C4-2B (cell line): ENCODE data around the gene ANKMY1.
A peak's percentile ranks its signal among the peaks of the same experiment; 100 is the strongest.

Source experiments
- H3K27ac ChIP-seq: fragments of 450-650 bp; 2 replicates; pipeline ENCODE4 v1.5.1; 2017
- ZFX ChIP-seq: fragments of 450-650 bp; IDR thresholded peaks from 2 replicates; pipeline ENCODE4 v1.6.1; 2017
- TF ChIP-seq, protein P1 (sequence below): fragments of 450-650 bp; conservative IDR thresholded peaks from 2 replicates; pipeline ENCODE4 v1.5.1; 2017; ENCODE audit warnings: mild to moderate bottlenecking

ANKMY1 gene

DNA sequence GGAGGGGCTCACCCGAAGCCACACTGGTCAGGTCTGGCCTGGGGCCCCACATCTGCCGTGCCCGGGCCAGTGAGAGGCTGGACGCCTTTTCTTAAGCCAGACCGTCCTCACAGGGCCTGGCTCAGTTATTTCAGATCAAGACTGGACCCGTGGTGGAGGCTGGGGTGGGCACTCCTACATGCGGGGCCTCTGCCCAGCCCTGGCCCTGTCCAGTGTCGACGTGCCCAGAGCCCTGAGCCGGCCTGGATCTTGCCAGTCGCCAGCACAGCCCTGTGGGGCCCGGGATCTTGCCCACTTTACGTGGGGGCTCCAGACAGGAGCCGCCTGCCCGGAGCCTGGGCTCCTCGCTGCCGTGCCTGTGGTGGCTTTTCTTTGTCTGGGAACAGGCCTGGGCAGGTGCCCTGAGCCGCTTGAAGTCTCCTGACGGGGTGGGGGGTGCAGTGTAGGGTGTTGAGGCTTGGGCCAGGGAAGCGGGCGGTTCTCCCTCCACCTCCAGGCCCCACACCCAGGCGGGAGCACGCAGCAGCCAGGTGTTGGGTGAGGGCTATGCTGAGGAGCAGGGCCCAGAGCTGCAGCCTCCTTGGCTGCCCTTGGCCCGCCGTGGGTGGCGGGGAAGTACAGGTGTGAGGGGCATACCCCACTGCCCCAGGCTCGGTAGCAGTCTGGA, 116.3 kb downstream of the ANKMY1 start:
- no peak overlapping the region for H3K27ac ChIP-seq
- TF ChIP-seq, protein P1, sequence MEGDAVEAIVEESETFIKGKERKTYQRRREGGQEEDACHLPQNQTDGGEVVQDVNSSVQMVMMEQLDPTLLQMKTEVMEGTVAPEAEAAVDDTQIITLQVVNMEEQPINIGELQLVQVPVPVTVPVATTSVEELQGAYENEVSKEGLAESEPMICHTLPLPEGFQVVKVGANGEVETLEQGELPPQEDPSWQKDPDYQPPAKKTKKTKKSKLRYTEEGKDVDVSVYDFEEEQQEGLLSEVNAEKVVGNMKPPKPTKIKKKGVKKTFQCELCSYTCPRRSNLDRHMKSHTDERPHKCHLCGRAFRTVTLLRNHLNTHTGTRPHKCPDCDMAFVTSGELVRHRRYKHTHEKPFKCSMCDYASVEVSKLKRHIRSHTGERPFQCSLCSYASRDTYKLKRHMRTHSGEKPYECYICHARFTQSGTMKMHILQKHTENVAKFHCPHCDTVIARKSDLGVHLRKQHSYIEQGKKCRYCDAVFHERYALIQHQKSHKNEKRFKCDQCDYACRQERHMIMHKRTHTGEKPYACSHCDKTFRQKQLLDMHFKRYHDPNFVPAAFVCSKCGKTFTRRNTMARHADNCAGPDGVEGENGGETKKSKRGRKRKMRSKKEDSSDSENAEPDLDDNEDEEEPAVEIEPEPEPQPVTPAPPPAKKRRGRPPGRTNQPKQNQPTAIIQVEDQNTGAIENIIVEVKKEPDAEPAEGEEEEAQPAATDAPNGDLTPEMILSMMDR, result no peak
- no peak for TF ChIP-seq ZFX

DNA sequence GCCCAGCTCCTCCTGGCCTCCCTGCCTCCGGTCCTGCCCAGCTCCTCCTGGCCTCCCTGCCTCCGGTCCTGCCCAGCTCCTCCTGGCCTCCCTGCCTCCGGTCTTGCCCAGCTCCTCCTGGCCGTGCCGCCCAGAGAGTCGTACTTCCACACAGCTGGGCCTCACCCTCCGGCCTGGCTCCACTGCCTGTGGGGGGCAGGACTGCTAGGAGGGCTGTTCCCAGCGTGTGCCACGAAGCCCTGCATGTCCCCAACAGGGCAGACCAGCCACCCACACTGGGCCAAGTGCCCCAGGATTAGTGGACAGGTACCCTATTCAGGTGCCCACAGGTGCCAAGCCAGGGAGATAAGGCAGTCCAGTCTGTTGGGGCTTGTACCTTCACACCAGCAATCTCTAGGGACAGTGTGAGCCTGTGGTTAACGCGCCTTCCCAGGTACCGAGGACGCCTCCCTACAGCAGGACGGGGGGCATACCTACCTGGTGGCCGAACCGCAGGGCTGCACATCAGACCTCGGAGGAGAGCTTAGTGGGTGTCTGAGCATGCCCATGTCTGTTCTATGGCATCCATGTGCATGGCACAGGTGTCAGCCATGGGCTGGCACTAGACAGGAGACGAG, 117.0 kb downstream of the ANKMY1 start:
- TF ChIP-seq ZFX, result no peak
- TF ChIP-seq, protein P1, result no peak
- no peak overlapping the region for H3K27ac ChIP-seq

DNA sequence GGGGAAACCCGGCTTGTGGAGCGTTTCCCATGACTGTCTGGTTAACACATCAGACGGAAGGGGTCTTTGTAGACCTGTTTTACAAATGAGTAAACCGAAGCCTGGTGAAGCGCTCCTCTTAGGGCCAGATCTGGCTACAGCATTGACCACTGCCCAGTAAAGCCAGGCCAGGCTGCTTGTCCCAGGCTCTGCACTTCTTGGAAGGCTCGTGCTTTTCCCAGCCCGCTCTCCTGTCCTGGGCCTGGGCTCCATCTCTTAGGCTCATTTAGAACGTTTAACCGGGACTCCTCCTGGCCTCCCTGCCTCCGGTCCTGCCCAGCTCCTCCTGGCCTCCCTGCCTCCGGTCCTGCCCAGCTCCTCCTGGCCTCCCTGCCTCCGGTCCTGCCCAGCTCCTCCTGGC, 117.5 kb downstream of the ANKMY1 start:
- TF ChIP-seq, protein P1, result no peak
- TF ChIP-seq ZFX, result no peak
- no peak overlapping the region for H3K27ac ChIP-seq

DNA sequence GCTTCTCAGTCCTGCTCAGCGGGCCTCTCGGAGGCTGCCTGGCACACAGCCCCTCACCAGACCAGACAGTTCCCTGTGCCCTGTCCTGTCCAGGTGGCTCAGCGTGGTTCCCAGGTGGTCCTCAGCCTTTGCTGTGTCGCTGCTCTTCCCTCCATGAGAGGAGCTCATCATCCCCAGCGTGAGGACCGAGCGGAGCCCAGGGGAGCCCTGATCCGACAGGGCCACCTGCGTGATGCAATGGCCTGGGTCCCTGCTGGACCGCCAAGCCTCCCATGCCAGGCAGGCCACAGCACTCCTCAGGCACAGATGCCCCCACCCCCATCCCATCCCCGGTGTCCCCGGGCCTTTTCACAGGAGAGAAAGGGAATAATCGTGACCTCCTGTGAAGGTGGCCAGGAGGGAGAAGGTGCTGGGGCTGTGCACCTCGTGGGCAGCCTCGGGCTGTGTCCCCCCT, 118.1 kb downstream of the ANKMY1 start:
- TF ChIP-seq, protein P1, result no peak
- no peak for TF ChIP-seq ZFX
- H3K27ac ChIP-seq, result no peak overlapping the region

DNA sequence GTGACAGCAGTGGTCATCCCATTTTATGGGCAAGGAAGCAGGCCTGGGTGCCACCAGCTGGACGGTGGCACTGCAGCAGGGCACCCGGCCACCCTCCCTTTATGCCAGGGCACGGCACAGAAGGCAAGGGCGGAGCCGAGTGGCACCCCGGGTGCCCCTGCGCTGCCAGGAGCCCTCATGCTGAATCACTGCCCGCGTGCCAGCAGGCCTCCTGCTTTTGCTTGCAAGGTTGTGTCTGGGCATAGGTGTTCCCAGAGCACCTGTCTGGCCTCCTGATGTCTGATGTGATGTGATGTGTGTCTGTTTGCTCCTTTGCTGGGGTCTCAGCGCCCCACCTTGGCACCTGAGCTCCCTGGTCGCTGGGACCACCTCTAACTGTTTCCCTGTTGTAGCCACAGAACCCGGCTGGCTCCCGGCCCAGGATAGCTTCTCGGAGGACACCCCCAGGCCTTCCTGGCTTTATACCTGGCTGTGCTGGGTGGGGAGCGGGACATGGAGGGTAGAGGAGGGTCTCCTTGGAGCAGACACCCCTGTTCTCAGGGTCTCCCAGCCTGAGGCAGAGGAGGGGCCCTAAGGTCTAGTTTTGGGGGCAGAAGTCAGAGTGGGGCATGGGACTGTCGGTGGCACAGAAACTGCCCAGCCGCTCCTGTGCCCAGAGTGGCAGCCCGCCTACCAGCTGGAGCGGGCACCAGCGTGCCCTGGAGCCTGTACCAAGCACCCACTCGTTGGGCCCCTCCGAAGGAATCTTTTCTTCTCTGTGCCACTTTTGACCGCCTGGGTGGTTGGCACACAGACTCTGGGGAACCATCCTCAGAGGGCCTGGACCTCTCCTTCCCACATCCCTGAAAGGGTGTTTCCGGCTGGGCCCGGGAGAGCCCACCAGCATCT, 118.7 kb downstream of the ANKMY1 start:
- TF ChIP-seq ZFX, result no peak
- TF ChIP-seq, protein P1, result no peak

DNA sequence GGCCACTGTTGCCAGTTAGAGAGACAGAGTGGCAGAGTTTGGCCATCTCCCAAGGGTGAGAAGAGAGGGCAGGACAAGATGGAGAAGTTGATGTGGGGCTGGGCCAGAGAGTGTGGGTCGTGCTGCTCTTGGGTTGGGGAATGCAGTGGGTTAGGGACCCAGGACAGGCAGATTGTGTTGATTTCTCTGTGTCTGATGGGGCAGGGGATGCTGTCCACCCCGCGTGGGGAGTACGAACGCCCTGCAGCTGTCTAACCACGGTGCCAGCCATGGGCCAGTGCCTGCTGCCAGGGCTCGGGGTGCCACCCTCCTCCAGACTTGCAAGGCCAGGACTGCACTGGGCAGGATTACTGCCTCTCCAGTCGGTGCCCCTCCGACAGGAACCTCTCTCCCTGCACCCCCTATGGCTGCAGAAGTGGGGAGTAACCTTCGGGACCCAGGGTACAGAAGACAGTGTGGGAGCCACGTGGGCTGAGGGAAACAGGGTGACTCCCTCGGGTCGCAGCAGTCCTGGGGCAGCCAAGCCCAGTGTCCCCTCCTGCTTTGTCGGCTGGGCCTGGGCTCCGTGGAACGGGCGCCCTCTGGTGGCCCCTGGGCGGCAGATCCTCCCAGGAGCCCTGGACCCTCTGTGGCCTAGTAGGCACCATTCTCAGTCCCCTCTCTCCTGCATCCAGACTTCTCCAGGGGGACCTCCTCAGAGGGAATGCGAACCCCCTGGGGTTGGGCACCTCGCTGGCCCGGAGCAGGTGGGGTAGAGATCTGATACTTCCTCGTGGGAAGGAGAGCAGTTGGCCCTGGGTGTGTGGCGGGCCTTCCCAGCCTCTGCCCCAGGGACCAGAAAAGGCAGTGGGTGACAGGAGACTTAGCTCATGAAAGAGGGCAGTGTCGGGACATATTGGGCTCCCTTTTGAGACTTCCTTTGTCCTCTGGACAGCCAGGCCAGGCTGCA, 119.7 kb downstream of the ANKMY1 start:
- no peak for TF ChIP-seq ZFX
- TF ChIP-seq, protein P1, result peak; percentile 95
- no peak overlapping the region for H3K27ac ChIP-seq

More for the DNA sequence above, 118.7 kb downstream of the ANKMY1 start:
- no peak overlapping the region for H3K27ac ChIP-seq
